ENCODE measurements around the gene KLF14. TPM values are rescaled to one million over a fixed set of nuclear protein-coding genes. Genes with fewer than 3 reads are reported as not detected.

The KLF14 gene
- total RNA-seq, 2 experiments from 2014 or later = not detected

DNA sequence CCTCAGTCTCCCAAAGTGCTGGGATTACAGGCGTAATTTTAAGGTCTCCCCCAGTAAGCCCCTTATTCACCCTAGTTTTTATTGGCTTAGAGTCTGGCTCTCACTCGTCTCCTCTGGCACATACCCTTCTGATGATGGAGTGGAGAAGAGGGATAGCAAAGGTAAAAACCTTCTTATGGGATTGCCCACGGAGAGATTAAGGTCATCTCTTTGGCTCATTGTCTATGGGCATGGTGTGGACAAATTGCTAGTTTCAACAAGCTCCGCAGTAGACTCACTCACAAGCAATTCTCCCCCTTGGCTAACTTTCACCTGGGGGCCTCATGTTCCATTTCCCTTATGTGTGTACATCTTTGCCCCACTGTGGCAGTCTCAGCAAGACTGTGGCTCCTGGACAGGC, 25.2 kb downstream of the KLF14 start:
- H3K4me1 ChIP-seq (ENCODE audit: insufficient read depth, low read length, poor library complexity, severe bottlenecking) = no peaks in the 10 kb centered on the region
- intact Hi-C loops (cut with micrococcal nuclease; ENCODE audit: unreplicated experiment) = no loop called here
- H3K36me3 ChIP-seq (ENCODE audit: insufficient read depth, low read length) = no peaks in the 10 kb centered on the region
- H3K79me2 ChIP-seq (ENCODE audit: insufficient read depth, low read depth, low read length) = no peaks in the 10 kb centered on the region
- no TSS peak for BruUV-seq (replicated peaks)
- H3K9me2 ChIP-seq (ENCODE audit: insufficient read depth, low read length) = no peaks in the 10 kb centered on the region
- H3K4me3 ChIP-seq (ENCODE audit: low read depth, low read length, poor library complexity, severe bottlenecking) = no peak overlapping the region
- H3K27ac ChIP-seq (ENCODE audit: low read depth, low read length, poor library complexity, severe bottlenecking) = no peak overlapping the region
- H4K20me1 ChIP-seq (ENCODE audit: insufficient read depth, low read length) = no peaks in the 10 kb centered on the region
- no peaks in the 10 kb centered on the region for H3K9me3 ChIP-seq (ENCODE audit: low read length)
- POLR2A ChIA-PET = no interaction called here
- H2AFZ ChIP-seq (ENCODE audit: low read length) = no peak overlapping the region
- CTCF ChIA-PET (ENCODE audit: unreplicated experiment) = no interaction called here
- DNase-seq (ENCODE audit: low spot score) = no peak
- no peak for TF ChIP-seq EZH2phosphoT487 (IDR thresholded peaks at IDR 0.05; ENCODE audit: borderline replicate concordance, low read depth, low read length)
- TF ChIP-seq, protein P1, sequence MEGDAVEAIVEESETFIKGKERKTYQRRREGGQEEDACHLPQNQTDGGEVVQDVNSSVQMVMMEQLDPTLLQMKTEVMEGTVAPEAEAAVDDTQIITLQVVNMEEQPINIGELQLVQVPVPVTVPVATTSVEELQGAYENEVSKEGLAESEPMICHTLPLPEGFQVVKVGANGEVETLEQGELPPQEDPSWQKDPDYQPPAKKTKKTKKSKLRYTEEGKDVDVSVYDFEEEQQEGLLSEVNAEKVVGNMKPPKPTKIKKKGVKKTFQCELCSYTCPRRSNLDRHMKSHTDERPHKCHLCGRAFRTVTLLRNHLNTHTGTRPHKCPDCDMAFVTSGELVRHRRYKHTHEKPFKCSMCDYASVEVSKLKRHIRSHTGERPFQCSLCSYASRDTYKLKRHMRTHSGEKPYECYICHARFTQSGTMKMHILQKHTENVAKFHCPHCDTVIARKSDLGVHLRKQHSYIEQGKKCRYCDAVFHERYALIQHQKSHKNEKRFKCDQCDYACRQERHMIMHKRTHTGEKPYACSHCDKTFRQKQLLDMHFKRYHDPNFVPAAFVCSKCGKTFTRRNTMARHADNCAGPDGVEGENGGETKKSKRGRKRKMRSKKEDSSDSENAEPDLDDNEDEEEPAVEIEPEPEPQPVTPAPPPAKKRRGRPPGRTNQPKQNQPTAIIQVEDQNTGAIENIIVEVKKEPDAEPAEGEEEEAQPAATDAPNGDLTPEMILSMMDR (conservative IDR thresholded peaks at IDR 0.05; ENCODE audit: low read length) = no peak
- H3K4me2 ChIP-seq (ENCODE audit: low read length) = no peak overlapping the region

GRCh38 chr7:130708001-130708400, 26.0 kb downstream of the KLF14 start:
- H3K27ac ChIP-seq (ENCODE audit: low read depth, low read length, poor library complexity, severe bottlenecking) = no peak overlapping the region
- ChIA-PET CTCF (ENCODE audit: unreplicated experiment) (no interaction called here), POLR2A (no interaction called here)
- no peaks in the 10 kb centered on the region for H3K36me3 ChIP-seq (ENCODE audit: insufficient read depth, low read length)
- H4K20me1 ChIP-seq (ENCODE audit: insufficient read depth, low read length) = no peaks in the 10 kb centered on the region
- H3K4me3 ChIP-seq (ENCODE audit: low read depth, low read length, poor library complexity, severe bottlenecking) = no peak overlapping the region
- H3K4me1 ChIP-seq (ENCODE audit: insufficient read depth, low read length, poor library complexity, severe bottlenecking) = no peaks in the 10 kb centered on the region
- no peaks in the 10 kb centered on the region for H3K9me3 ChIP-seq (ENCODE audit: low read length)
- no TSS peak for BruUV-seq (replicated peaks)
- H3K4me2 ChIP-seq (ENCODE audit: low read length) = no peak overlapping the region
- no peaks in the 10 kb centered on the region for H3K9me2 ChIP-seq (ENCODE audit: insufficient read depth, low read length)
- DNase-seq (ENCODE audit: low spot score) = no peak
- H2AFZ ChIP-seq (ENCODE audit: low read length) = no peak overlapping the region
- no peaks in the 10 kb centered on the region for H3K79me2 ChIP-seq (ENCODE audit: insufficient read depth, low read depth, low read length)
- TF ChIP-seq, protein P1 (conservative IDR thresholded peaks at IDR 0.05; ENCODE audit: low read length) = no peak
- TF ChIP-seq EZH2phosphoT487 (IDR thresholded peaks at IDR 0.05; ENCODE audit: borderline replicate concordance, low read depth, low read length) = no peak
- intact Hi-C loops (cut with micrococcal nuclease; ENCODE audit: unreplicated experiment) = no loop called here

GRCh38 chr7:130703851-130704250, 30.2 kb downstream of the KLF14 start:
- Histone ChIP-seq H4K20me1 (ENCODE audit: insufficient read depth, low read length) (no peaks in the 10 kb centered on the region), H3K9me2 (ENCODE audit: insufficient read depth, low read length) (no peaks in the 10 kb centered on the region), H2AFZ (ENCODE audit: low read length) (no peak overlapping the region), H3K4me2 (ENCODE audit: low read length) (no peak overlapping the region), H3K9me3 (ENCODE audit: low read length) (no peaks in the 10 kb centered on the region), H3K27ac (ENCODE audit: low read depth, low read length, poor library complexity, severe bottlenecking) (no peak overlapping the region), H3K79me2 (ENCODE audit: insufficient read depth, low read depth, low read length) (no peaks in the 10 kb centered on the region), H3K4me3 (ENCODE audit: low read depth, low read length, poor library complexity, severe bottlenecking) (no peak overlapping the region), H3K36me3 (ENCODE audit: insufficient read depth, low read length) (no peaks in the 10 kb centered on the region), H3K4me1 (ENCODE audit: insufficient read depth, low read length, poor library complexity, severe bottlenecking) (no peaks in the 10 kb centered on the region)
- intact Hi-C loops (cut with micrococcal nuclease; ENCODE audit: unreplicated experiment) = no loop called here
- no peak for TF ChIP-seq EZH2phosphoT487 (IDR thresholded peaks at IDR 0.05; ENCODE audit: borderline replicate concordance, low read depth, low read length)
- TF ChIP-seq, protein P1 (conservative IDR thresholded peaks at IDR 0.05; ENCODE audit: low read length) = no peak
- BruUV-seq (replicated peaks) = no TSS peak
- CTCF ChIA-PET (ENCODE audit: unreplicated experiment) = no interaction called here
- POLR2A ChIA-PET = no interaction called here
- no peak for DNase-seq (ENCODE audit: low spot score)
